Smooth muscle cell (in vitro differentiated cells): ENCODE measurements around the gene RPS3. TPM values are rescaled to one million over a fixed set of nuclear protein-coding genes. Genes with fewer than 3 reads are reported as not detected.

ENCODE experiments used
- DNase-seq: peaks from one replicate; lab custom pipeline; 2025; ENCODE audit not compliant: unreplicated experiment; lab: John Stamatoyannopoulos, UW
- H2AFZ ChIP-seq: fragments of 200-600 bp; sonication (generic); 2 replicates; pipeline ENCODE4 v1.6.0; 2016; ENCODE audit warnings: antibody characterized with exemption, low read depth, mild to moderate bottlenecking
- H3F3A ChIP-seq: fragments of 200-600 bp; sonication (generic); 2 replicates; pipeline ENCODE4 v1.6.0; 2017; ENCODE audit warnings: antibody characterized with exemption, low read depth
- H3K27ac ChIP-seq: fragments of 200-600 bp; sonication (generic); 2 replicates; pipeline ENCODE4 v1.5.1; 2016; ENCODE audit warnings: low read depth, mild to moderate bottlenecking
- H3K27me3 ChIP-seq: fragments of 200-600 bp; sonication (generic); 2 replicates; pipeline ENCODE4 v1.6.1; 2016; ENCODE audit warnings: low read depth, mild to moderate bottlenecking
- H3K36me3 ChIP-seq: fragments of 200-600 bp; sonication (generic); 2 replicates; pipeline ENCODE4 v1.5.1; 2016; ENCODE audit warnings: low read depth
- H3K4me1 ChIP-seq: fragments of 200-600 bp; sonication (generic); 2 replicates; pipeline ENCODE4 v1.5.1; 2016; ENCODE audit warnings: low read depth
- H3K4me2 ChIP-seq: fragments of 200-600 bp; sonication (generic); 2 replicates; pipeline ENCODE4 v1.6.0; 2016; ENCODE audit warnings: mild to moderate bottlenecking
- H3K4me3 ChIP-seq: fragments of 200-600 bp; sonication (generic); 2 replicates; pipeline ENCODE4 v1.5.1; 2016; ENCODE audit warnings: mild to moderate bottlenecking
- H3K79me2 ChIP-seq: fragments of 200-600 bp; sonication (generic); 2 replicates; pipeline ENCODE4 v1.6.0; 2016; ENCODE audit warnings: low read depth, mild to moderate bottlenecking
- H3K9ac ChIP-seq: fragments of 200-600 bp; sonication (generic); 2 replicates; pipeline ENCODE4 v1.6.0; 2016; ENCODE audit warnings: low read depth
- H3K9me3 ChIP-seq: fragments of 200-600 bp; sonication (generic); replicated peaks from 2 replicates; pipeline ENCODE4 v1.5.1; 2016; ENCODE audit warnings: low read depth
- H4K20me1 ChIP-seq: fragments of 200-600 bp; sonication (generic); 2 replicates; pipeline ENCODE4 v1.6.0; 2016; ENCODE audit warnings: low read depth
- WGBS: methylation state at CpG from one replicate; pipeline ENCODE4 v1.1.7; 2016; ENCODE audit warnings: low lambda C conversion rate; 5-methylcytosine and 5-hydroxymethylcytosine counted together
- polyA plus RNA-seq: library from polyadenylated mRNA; unstranded; fragments of >200 nt; fragmentation: Nextera tagmentation; extraction: Ambion mirVana; gene quantifications from 2 replicates; pipeline ENCODE4 v1.2.1, GENCODE V29; 2016
- total RNA-seq: library from RNA; depleted of rRNA; stranded (reverse); fragments of >200 nt; gene quantifications from 2 replicates; pipeline ENCODE4 v1.2.3, GENCODE V29; 2014
- TF ChIP-seq, protein P1 (sequence below): fragments of 200-600 bp; sonication (generic); IDR thresholded peaks from 2 replicates; pipeline ENCODE4 v1.5.1; 2017; ENCODE audit warnings: borderline replicate concordance, mild to moderate bottlenecking, antibody characterized with exemption; ENCODE audit not compliant: insufficient read depth, poor library complexity, severe bottlenecking

RPS3 gene
- total and polyA plus RNA-seq, 2 experiments from 2014 or later: 794 to 989 TPM

- Histone ChIP-seq H2AFZ (no peak overlapping the region), H4K20me1 (no peaks in the 10 kb centered on the region), H3K4me2 (no peak overlapping the region), H3K9me3 (no peaks in the 10 kb centered on the region), H3F3A (no peaks in the 10 kb centered on the region), H3K27me3 (peaks cover 35% of the 10 kb centered on the region), H3K27ac (no peak overlapping the region), H3K4me3 (no peak overlapping the region), H3K4me1 (peaks cover 6% of the 10 kb centered on the region), H3K36me3 (no peaks in the 10 kb centered on the region), H3K79me2 (no peaks in the 10 kb centered on the region), H3K9ac (no peak overlapping the region)
- DNase-seq: no peak
- TF ChIP-seq, protein P1, sequence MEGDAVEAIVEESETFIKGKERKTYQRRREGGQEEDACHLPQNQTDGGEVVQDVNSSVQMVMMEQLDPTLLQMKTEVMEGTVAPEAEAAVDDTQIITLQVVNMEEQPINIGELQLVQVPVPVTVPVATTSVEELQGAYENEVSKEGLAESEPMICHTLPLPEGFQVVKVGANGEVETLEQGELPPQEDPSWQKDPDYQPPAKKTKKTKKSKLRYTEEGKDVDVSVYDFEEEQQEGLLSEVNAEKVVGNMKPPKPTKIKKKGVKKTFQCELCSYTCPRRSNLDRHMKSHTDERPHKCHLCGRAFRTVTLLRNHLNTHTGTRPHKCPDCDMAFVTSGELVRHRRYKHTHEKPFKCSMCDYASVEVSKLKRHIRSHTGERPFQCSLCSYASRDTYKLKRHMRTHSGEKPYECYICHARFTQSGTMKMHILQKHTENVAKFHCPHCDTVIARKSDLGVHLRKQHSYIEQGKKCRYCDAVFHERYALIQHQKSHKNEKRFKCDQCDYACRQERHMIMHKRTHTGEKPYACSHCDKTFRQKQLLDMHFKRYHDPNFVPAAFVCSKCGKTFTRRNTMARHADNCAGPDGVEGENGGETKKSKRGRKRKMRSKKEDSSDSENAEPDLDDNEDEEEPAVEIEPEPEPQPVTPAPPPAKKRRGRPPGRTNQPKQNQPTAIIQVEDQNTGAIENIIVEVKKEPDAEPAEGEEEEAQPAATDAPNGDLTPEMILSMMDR: no peak
- 86% methylated on average over 6 of the region's 6 CpGs for WGBS
These were observed 34.1 kb downstream of the RPS3 start for GRCh38 chr11:75433443-75433842.

GRCh38 chr11:75434051-75434450 lies 34.7 kb downstream of the RPS3 start:
- H3K4me1 ChIP-seq: peaks cover 6% of the 10 kb centered on the region
- H3K9ac ChIP-seq: no peak overlapping the region
- WGBS: 92% methylated on average over 4 of the region's 4 CpGs
- H4K20me1 ChIP-seq: no peaks in the 10 kb centered on the region
- no peak overlapping the region for H3K27ac ChIP-seq
- H2AFZ ChIP-seq: no peak overlapping the region
- H3K27me3 ChIP-seq: peaks cover 35% of the 10 kb centered on the region
- no peak overlapping the region for H3K4me2 ChIP-seq
- no peaks in the 10 kb centered on the region for H3K36me3 ChIP-seq
- H3K4me3 ChIP-seq: no peak overlapping the region
- H3F3A ChIP-seq: no peaks in the 10 kb centered on the region
- no peaks in the 10 kb centered on the region for H3K79me2 ChIP-seq
- no peak for DNase-seq
- TF ChIP-seq, protein P1: no peak
- H3K9me3 ChIP-seq: no peaks in the 10 kb centered on the region

DNA sequence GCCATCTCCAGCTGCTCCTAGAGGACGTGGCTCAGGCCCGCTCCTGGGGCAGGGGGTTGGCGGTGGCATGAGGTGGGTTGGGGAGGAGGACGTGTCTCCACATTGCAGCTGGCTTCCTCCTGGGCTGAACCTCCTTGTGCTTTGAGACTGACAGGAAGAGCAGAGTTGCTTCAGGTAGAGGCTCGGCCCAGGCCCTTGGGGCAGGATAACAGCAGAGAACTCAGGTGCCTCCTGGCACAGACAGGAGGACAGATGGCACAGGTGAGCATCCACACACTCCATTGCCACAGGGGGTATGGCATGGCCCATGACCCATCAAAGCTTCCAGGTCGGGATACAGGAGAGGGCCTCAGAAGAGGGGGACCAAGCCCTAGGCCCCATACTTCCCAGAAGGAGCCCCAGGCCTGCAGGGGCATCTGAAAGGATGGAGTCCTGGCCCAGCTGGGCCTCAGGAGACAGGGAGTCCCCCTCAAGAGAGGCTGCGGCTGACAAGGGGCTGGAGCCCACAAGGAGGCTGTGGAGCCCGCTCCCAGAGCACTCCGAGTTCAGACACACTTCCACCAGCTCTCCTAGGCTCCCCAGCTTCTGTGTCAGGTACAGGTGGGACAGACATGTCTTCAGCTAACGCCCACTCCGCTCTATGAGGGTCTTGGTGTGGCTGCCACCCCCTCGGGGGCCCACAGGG lies 35.7 kb downstream of the RPS3 start:
- H3K27ac ChIP-seq: no peak overlapping the region
- no peak overlapping the region for H3K4me2 ChIP-seq
- no peaks in the 10 kb centered on the region for H4K20me1 ChIP-seq
- no peak overlapping the region for H3K4me3 ChIP-seq
- peaks cover 35% of the 10 kb centered on the region for H3K27me3 ChIP-seq
- no peaks in the 10 kb centered on the region for H3F3A ChIP-seq
- WGBS: 96% methylated on average over 12 of the region's 12 CpGs
- H2AFZ ChIP-seq: no peak overlapping the region
- TF ChIP-seq, protein P1: no peak
- H3K79me2 ChIP-seq: no peaks in the 10 kb centered on the region
- H3K9me3 ChIP-seq: no peaks in the 10 kb centered on the region
- peaks cover 6% of the 10 kb centered on the region for H3K4me1 ChIP-seq
- no peaks in the 10 kb centered on the region for H3K36me3 ChIP-seq
- DNase-seq: no peak
- no peak overlapping the region for H3K9ac ChIP-seq

GRCh38 chr11:75435571-75435925 lies 36.2 kb downstream of the RPS3 start:
- H3K79me2 ChIP-seq: no peaks in the 10 kb centered on the region
- H3K4me3 ChIP-seq: no peak overlapping the region
- no peak overlapping the region for H3K27ac ChIP-seq
- no peaks in the 10 kb centered on the region for H4K20me1 ChIP-seq
- peaks cover 34% of the 10 kb centered on the region for H3K27me3 ChIP-seq
- no peak overlapping the region for H2AFZ ChIP-seq
- no peaks in the 10 kb centered on the region for H3F3A ChIP-seq
- TF ChIP-seq, protein P1: no peak
- no peak overlapping the region for H3K9ac ChIP-seq
- WGBS: 95% methylated on average over 9 of the region's 9 CpGs
- no peaks in the 10 kb centered on the region for H3K36me3 ChIP-seq
- H3K4me2 ChIP-seq: no peak overlapping the region
- H3K9me3 ChIP-seq: no peaks in the 10 kb centered on the region
- peaks cover 6% of the 10 kb centered on the region for H3K4me1 ChIP-seq
- DNase-seq: no peak
